Heart left ventricle (tissue), 13 donors: ENCODE data around the gene SFTPD.

Source experiments
- CTCF ChIP-seq, 12 donors: fragments of 200-600 bp; sonication (generic) in 4 of 12; IDR thresholded peaks; one replicate each; pipeline versions ENCODE4 v1.5.0 to v1.8.0; 2018 to 2022; ENCODE audit warnings: antibody characterized with exemption in 12 of 12, mild to moderate bottlenecking in 5 of 12
- POLR2A ChIP-seq, 2 donors: fragments of 450-650 bp; IDR thresholded peaks; one replicate each; pipeline ENCODE4 v1.6.1; 2017; ENCODE audit warnings: antibody characterized with exemption in 2 of 2, mild to moderate bottlenecking in 2 of 2, moderate library complexity in 2 of 2
- donor health status: ischemic (EF 13 %, LVEDD 7.1; RV severe dilation, severe dysfunction).
- donor health status: DM: no; HTN: yes; CAD: no.
- donor health status: DM: no; HTN: no; CAD: no.
- donor health status: ischemic (EF 25% LVEDD 6.9; RV normal size, moderate dysfunction).
- donor health status: ischemic (EF 25% LVEDD 5.7; RV mildly dilated, moderate dysfunction).
- donor health status: ischemic (EF 35%, LVEDD 5.7; RV mildly dilated, moderate dysfunction).
- donor health status: nonischemic (EF 11% LVEDD 7.7; RV severe dilation, severe dysfunction).
- donor health status: DM: yes; HTN: yes; CAD: no.
- donor health status: PGD.
- donor health status: ischemic (EF 29% LVEDD 5.4; RV normal size, mild dysfunction).
- donor health status: nonischemic (EF 23%, LVEDD 6.1; RV moderate dilation, normal function).

- TF ChIP-seq CTCF (IDR thresholded peaks at IDR 0.05) (no peak), POLR2A (IDR thresholded peaks at IDR 0.05) (no peak)
Observed at GRCh38 chr10:79923145-79923544, 25.8 kb downstream of the SFTPD start.
